ENCODE measurements around the gene SLC2A13. TPM values are rescaled to one million over a fixed set of nuclear protein-coding genes. Genes with fewer than 3 reads are reported as not detected.

SLC2A13 gene
- 5.2 TPM for total RNA-seq (ENCODE audit: unreplicated experiment)
- long read RNA-seq, partial matches to known transcripts, result 1 of 5 reads
- long read RNA-seq, other reads (novel, unspliced or antisense), result 4 of 5 reads

- no peaks in the 10 kb centered on the region for H3K36me3 Mint-ChIP-seq (ENCODE audit: unreplicated experiment)
- H3K27me3 Mint-ChIP-seq (ENCODE audit: unreplicated experiment), result peaks cover 4% of the 10 kb centered on the region
- H3K27ac Mint-ChIP-seq (ENCODE audit: unreplicated experiment), result peak within 1 kb of the TSS; percentile 64
- H3K4me3 Mint-ChIP-seq (ENCODE audit: unreplicated experiment), result peak within 1 kb of the TSS; percentile 85
- H3K4me1 Mint-ChIP-seq (ENCODE audit: low read depth, unreplicated experiment), result peaks cover 6% of the 10 kb centered on the region
- DNase-seq, result peak; percentile 83
- TF ChIP-seq CTCF (IDR thresholded peaks at IDR 0.05; ENCODE audit: partially characterized antibody, unreplicated experiment), result no peak
- H3K9me3 Mint-ChIP-seq (ENCODE audit: unreplicated experiment), result peaks cover 11% of the 10 kb centered on the region
Observed at GRCh38 chr12:40105515-40106201, at the start of gene SLC2A13. SLC2A13 (minus strand) TSS chr12:40106081; CDS start chr12:40105808, 273 bp downstream.

DNA sequence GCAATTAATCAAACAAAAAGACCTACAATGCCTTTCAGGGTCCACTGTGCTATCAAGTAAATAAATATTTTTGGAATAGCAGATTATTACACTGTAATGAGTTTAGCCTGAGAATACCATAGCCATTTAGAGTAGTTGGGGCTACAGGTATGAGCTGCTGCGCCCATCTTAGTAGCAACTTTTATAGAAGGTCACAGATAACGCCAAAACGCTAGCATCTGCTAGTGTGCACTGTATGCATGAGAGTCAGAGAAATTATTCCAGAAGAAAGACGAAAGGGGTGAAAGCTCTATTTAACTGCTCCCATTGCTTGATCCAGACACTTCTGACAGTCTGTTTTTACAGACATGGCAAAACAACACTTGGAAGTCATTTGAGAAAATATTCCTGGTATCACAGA, 48.5 kb upstream of the SLC2A13 start:
- no peak for DNase-seq
- Mint-ChIP-seq H3K36me3 (ENCODE audit: unreplicated experiment) (no peaks in the 10 kb centered on the region), H3K27ac (ENCODE audit: unreplicated experiment) (no peak overlapping the region), H3K9me3 (ENCODE audit: unreplicated experiment) (peaks cover 2% of the 10 kb centered on the region), H3K4me1 (ENCODE audit: low read depth, unreplicated experiment) (peaks cover 12% of the 10 kb centered on the region), H3K27me3 (ENCODE audit: unreplicated experiment) (no peaks in the 10 kb centered on the region), H3K4me3 (ENCODE audit: unreplicated experiment) (no peak overlapping the region)
- TF ChIP-seq CTCF (IDR thresholded peaks at IDR 0.05; ENCODE audit: partially characterized antibody, unreplicated experiment), result no peak

- DNase-seq, result no peak
- H3K4me1 Mint-ChIP-seq (ENCODE audit: low read depth, unreplicated experiment), result peaks cover 12% of the 10 kb centered on the region
- TF ChIP-seq CTCF (IDR thresholded peaks at IDR 0.05; ENCODE audit: partially characterized antibody, unreplicated experiment), result no peak
- H3K27me3 Mint-ChIP-seq (ENCODE audit: unreplicated experiment), result no peaks in the 10 kb centered on the region
- H3K4me3 Mint-ChIP-seq (ENCODE audit: unreplicated experiment), result no peak overlapping the region
- peaks cover 2% of the 10 kb centered on the region for H3K9me3 Mint-ChIP-seq (ENCODE audit: unreplicated experiment)
- no peak overlapping the region for H3K27ac Mint-ChIP-seq (ENCODE audit: unreplicated experiment)
- H3K36me3 Mint-ChIP-seq (ENCODE audit: unreplicated experiment), result no peaks in the 10 kb centered on the region
Observed at GRCh38 chr12:40153432-40153831, 47.6 kb upstream of the SLC2A13 start.

DNA sequence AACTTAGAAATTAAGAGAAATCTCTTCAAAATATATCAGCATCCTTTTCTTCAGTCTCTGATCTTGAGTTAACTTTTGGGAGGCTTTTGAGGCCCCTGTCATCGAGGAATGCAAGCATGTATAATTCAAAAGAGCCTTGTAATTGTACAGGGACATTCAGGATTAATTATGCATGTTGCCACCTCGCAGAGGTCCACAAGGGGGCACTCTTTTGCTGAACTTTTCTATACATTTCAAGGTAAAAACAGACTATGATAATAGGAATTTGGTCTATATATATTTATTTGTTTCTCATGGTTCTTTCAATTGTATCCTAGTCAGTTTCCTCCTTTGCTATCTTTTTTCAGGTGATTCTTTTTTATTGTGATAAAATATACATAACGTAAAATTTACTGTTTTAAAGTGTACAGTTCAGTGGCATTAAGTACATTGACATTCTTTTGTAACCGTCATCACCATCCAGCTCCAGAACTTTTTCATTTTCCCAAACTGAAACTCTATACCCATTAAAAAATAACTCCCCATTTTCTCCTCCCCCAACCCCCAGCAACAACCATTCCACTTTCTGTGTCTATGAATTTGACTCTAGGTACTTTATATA, 47.0 kb upstream of the SLC2A13 start:
- H3K9me3 Mint-ChIP-seq (ENCODE audit: unreplicated experiment), result peaks cover 1% of the 10 kb centered on the region
- no peak overlapping the region for H3K27ac Mint-ChIP-seq (ENCODE audit: unreplicated experiment)

More for the DNA sequence above, 47.0 kb upstream of the SLC2A13 start:
- Mint-ChIP-seq H3K4me3 (ENCODE audit: unreplicated experiment) (no peak overlapping the region), H3K27me3 (ENCODE audit: unreplicated experiment) (no peaks in the 10 kb centered on the region), H3K36me3 (ENCODE audit: unreplicated experiment) (no peaks in the 10 kb centered on the region), H3K4me1 (ENCODE audit: low read depth, unreplicated experiment) (peaks cover 12% of the 10 kb centered on the region)
- DNase-seq, result peak; percentile 64
- peak; percentile 87 for TF ChIP-seq CTCF (IDR thresholded peaks at IDR 0.05; ENCODE audit: partially characterized antibody, unreplicated experiment)

All from glutamatergic neuron (in vitro differentiated cells).